ENCODE measurements around the gene MAPK12. TPM values are rescaled to one million over a fixed set of nuclear protein-coding genes. Genes with fewer than 3 reads are reported as not detected.

Gene MAPK12
- total and polyA plus RNA-seq, 9 of the 15 experiments (the other 6 are each of a cell fraction or from before 2014, with no cell fraction given) = 0.79 to 71.5 (median 32.8) TPM

DNA sequence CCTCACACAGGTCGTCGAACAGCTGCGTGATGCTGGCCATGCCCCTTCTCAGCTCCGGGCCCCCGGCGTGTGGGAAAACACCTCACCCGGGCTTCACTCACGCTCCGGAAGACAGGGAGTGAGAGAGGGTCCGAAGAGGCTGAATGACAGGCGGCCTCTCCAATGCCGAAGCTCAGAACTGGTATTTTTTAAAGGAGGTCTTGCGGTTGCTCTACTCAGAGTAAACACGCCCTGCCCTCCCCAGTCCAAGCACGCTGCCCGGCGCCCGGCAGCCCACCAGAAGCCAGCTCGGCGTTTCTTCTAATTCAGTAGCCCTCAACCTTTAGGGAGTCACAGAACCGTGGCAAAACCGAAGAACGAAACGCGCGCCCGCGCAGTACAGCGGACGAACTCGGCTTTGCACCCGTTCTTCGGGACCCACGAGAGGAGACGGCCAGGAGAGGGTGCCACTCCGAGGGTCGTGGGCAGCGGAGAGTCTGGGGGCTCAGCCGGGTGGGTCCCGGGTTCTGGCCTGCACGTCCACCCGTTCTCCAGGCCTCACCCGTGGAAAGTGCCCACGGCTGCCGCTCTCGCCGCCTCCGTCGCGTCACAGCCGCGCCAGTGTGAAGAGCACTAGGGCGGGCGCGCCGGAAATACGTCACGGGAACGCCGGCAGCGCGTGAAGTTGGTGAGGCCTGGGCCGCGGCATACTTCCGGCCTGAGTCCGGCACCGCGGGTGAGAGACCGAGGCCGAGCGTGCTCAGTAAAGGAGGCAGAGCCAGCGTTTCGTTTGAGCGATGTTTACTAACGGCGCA is 16.9 kb downstream of the MAPK12 start, which contains the start of gene TUBGCP6 (continued):
- TF ChIP-seq RBM22 (IDR thresholded peaks at IDR 0.05; ENCODE audit: low read depth, low read length, poor library complexity, severe bottlenecking) (peak; percentile 38), MYC (IDR thresholded peaks at IDR 0.05; ENCODE audit: low read depth, low read length) (peak; percentile 84), MYC (CRISPR knock-in tag; IDR thresholded peaks at IDR 0.05; ENCODE audit: borderline replicate concordance, low read depth) (no peak), ZNF175 (CRISPR knock-in tag; IDR thresholded peaks at IDR 0.05; ENCODE audit: low read depth) (no peak), ZNF561 (CRISPR knock-in tag; conservative IDR thresholded peaks at IDR 0.05) (no peak), ARNT (IDR thresholded peaks at IDR 0.05) (no peak), STAG1 (CRISPR knock-in tag; IDR thresholded peaks at IDR 0.05; ENCODE audit: borderline replicate concordance) (no peak), TEAD4 (IDR thresholded peaks at IDR 0.05; ENCODE audit: low read length) (no peak), TEAD4 (CRISPR knock-in tag; IDR thresholded peaks at IDR 0.05; ENCODE audit: borderline replicate concordance) (no peak), SOX6 (IDR thresholded peaks at IDR 0.05) (no peak), ZFP36 (IDR thresholded peaks at IDR 0.05; ENCODE audit: low read depth, low read length, partially characterized antibody) (no peak)
- TF ChIP-seq, protein P1, sequence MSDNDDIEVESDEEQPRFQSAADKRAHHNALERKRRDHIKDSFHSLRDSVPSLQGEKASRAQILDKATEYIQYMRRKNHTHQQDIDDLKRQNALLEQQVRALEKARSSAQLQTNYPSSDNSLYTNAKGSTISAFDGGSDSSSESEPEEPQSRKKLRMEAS (CRISPR knock-in tag; IDR thresholded peaks at IDR 0.05) = peak; percentile 74
- TF ChIP-seq, protein P2, sequence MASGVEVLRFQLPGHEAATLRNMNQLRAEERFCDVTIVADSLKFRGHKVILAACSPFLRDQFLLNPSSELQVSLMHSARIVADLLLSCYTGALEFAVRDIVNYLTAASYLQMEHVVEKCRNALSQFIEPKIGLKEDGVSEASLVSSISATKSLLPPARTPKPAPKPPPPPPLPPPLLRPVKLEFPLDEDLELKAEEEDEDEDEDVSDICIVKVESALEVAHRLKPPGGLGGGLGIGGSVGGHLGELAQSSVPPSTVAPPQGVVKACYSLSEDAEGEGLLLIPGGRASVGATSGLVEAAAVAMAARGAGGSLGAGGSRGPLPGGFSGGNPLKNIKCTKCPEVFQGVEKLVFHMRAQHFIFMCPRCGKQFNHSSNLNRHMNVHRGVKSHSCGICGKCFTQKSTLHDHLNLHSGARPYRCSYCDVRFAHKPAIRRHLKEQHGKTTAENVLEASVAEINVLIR (CRISPR knock-in tag; IDR thresholded peaks at IDR 0.05) = peak; percentile 97
- TF ChIP-seq, protein P3, sequence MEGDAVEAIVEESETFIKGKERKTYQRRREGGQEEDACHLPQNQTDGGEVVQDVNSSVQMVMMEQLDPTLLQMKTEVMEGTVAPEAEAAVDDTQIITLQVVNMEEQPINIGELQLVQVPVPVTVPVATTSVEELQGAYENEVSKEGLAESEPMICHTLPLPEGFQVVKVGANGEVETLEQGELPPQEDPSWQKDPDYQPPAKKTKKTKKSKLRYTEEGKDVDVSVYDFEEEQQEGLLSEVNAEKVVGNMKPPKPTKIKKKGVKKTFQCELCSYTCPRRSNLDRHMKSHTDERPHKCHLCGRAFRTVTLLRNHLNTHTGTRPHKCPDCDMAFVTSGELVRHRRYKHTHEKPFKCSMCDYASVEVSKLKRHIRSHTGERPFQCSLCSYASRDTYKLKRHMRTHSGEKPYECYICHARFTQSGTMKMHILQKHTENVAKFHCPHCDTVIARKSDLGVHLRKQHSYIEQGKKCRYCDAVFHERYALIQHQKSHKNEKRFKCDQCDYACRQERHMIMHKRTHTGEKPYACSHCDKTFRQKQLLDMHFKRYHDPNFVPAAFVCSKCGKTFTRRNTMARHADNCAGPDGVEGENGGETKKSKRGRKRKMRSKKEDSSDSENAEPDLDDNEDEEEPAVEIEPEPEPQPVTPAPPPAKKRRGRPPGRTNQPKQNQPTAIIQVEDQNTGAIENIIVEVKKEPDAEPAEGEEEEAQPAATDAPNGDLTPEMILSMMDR (IDR thresholded peaks at IDR 0.05 in 2 of 3, conservative IDR thresholded peaks at IDR 0.05 in 1 of 3; ENCODE audit: insufficient read depth in 2 of 3, low read depth in 1 of 3, low read length in 3 of 3) = peak in 1 of 3 experiments; percentile 43; a peak in 1 of 6 replicates
